ENCODE results near the gene WDFY2.
A peak's percentile ranks its signal among the peaks of the same experiment; 100 is the strongest.
"Not testable (repeated sequence)": the region's sequence is repeated elsewhere in the genome, so short reads cannot be mapped to it uniquely, and the experiment has no call there.

WDFY2 gene

GRCh38 chr13:51637852-51638215 lies 53.6 kb downstream of the WDFY2 start:
- peak overlapping the region; percentile 58 for H3K9ac ChIP-seq (ENCODE audit: insufficient read length)
- peak overlapping the region; percentile 93 for H3K27ac ChIP-seq

DNA sequence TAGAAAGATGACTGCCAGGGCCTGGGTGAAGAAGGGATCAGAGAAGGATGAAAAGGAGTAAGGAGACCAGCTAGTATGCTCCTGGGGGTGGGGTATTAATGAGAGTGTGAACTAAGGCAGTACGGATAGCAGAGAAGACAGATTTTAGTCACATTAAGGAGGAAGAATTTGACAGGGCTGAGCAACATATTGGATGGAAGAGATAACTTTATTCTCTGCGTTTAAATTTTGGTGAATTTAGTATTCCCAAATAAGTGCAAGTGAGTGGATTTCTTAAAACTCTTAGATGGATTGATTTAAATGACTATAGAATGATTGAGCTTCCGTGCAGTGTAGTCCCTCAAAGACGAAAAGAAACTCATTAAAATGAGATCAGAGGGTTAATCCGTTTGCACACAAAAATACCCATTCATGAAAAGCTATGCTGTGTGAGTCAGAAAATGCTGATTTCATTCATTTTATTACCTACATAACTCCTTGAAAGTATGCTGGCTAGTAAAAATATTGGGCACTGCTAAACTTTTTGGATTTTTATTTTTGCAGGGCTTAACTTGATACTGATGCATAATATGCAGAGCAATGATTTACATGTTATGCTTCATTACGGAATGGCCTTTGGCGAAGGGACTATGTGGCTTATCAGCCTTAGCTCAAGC lies 54.1 kb downstream of the WDFY2 start:
- no peaks in the 10 kb centered on the region for H3K9me3 ChIP-seq (ENCODE audit: low read depth, low read length)
- H3K27ac ChIP-seq: peak overlapping the region; percentile 93
- peak overlapping the region; percentile 71 for H3K4me3 ChIP-seq
- H3K9ac ChIP-seq (ENCODE audit: insufficient read length): peak overlapping the region; percentile 58
- peak; percentile 70 for DNase-seq (ENCODE audit: low read depth, low spot score)
- no peak for TF ChIP-seq POLR2AphosphoS5 (IDR thresholded peaks at IDR 0.05; ENCODE audit: borderline replicate concordance, low read depth, low read length)
- TF ChIP-seq EZH2 (IDR thresholded peaks at IDR 0.05): no peak
- TF ChIP-seq FOXP2 (optimal IDR thresholded peaks at IDR 0.05; ENCODE audit: control extremely low read depth, extremely low read length, insufficient read depth): no peak
- no peaks in the 10 kb centered on the region for H3K36me3 ChIP-seq (ENCODE audit: insufficient read depth, low read length)

More at GRCh38 chr13:51637852-51638215, 53.6 kb downstream of the WDFY2 start:
- no peaks in the 10 kb centered on the region for H3K36me3 ChIP-seq (ENCODE audit: insufficient read depth, low read length)
- no peaks in the 10 kb centered on the region for H3K9me3 ChIP-seq (ENCODE audit: low read depth, low read length)
- TF ChIP-seq FOXP2 (optimal IDR thresholded peaks at IDR 0.05; ENCODE audit: control extremely low read depth, extremely low read length, insufficient read depth) (no peak), POLR2AphosphoS5 (IDR thresholded peaks at IDR 0.05; ENCODE audit: borderline replicate concordance, low read depth, low read length) (no peak), EZH2 (IDR thresholded peaks at IDR 0.05) (no peak)
- DNase-seq (ENCODE audit: low read depth, low spot score): no peak
- peak overlapping the region; percentile 71 for H3K4me3 ChIP-seq

- peak; percentile 60 for DNase-seq (ENCODE audit: low read depth, low spot score)
- Histone ChIP-seq H3K9ac (ENCODE audit: insufficient read length) (peak overlapping the region; percentile 58), H3K9me3 (ENCODE audit: low read depth, low read length) (no peaks in the 10 kb centered on the region), H3K4me3 (peak overlapping the region; percentile 71), H3K36me3 (ENCODE audit: insufficient read depth, low read length) (no peaks in the 10 kb centered on the region), H3K27ac (peak overlapping the region; percentile 93)
- TF ChIP-seq EZH2 (IDR thresholded peaks at IDR 0.05): no peak
- TF ChIP-seq FOXP2 (optimal IDR thresholded peaks at IDR 0.05; ENCODE audit: control extremely low read depth, extremely low read length, insufficient read depth): no peak
- peak; percentile 39; the same call in 1 of the 2 replicates for TF ChIP-seq POLR2AphosphoS5 (IDR thresholded peaks at IDR 0.05; ENCODE audit: borderline replicate concordance, low read depth, low read length)
Measured at GRCh38 chr13:51639171-51639570, 54.9 kb downstream of the WDFY2 start.

DNA sequence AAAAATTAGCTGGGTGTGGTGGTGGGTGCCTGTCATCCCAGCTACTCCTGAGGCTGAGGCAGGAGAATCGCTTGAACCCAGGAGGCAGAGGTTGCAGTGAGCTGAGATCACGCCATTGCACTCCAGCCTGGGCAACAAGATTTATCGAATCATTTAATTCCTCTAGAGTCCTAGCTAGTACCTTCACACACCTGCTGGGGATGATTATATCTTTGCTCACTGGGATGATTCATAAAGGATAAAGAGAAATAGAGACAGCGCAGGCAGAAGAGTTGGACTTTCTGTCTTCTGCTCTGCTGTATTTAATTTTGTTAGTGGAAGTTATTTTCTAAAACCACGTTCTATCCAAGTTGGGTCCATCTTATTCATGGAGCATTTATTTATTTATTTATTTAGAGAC lies 56.4 kb downstream of the WDFY2 start:
- H3K9me3 ChIP-seq (ENCODE audit: low read depth, low read length); DNase-seq (ENCODE audit: low read depth, low spot score); H3K9ac ChIP-seq (ENCODE audit: insufficient read length); H3K27ac ChIP-seq; H3K36me3 ChIP-seq (ENCODE audit: insufficient read depth, low read length); H3K4me3 ChIP-seq: not testable (repeated sequence)

GRCh38 chr13:51643105-51643881 lies 59.0 kb downstream of the WDFY2 start:
- H3K9ac ChIP-seq (ENCODE audit: insufficient read length): no peak overlapping the region
- TF ChIP-seq EZH2 (IDR thresholded peaks at IDR 0.05) (no peak), FOXP2 (optimal IDR thresholded peaks at IDR 0.05; ENCODE audit: control extremely low read depth, extremely low read length, insufficient read depth) (no peak), POLR2AphosphoS5 (IDR thresholded peaks at IDR 0.05; ENCODE audit: borderline replicate concordance, low read depth, low read length) (no peak)
- H3K27ac ChIP-seq: peak overlapping the region; percentile 87
- DNase-seq (ENCODE audit: low read depth, low spot score): no peak
- peak overlapping the region; percentile 62 for H3K4me3 ChIP-seq
- H3K9me3 ChIP-seq (ENCODE audit: low read depth, low read length): no peaks in the 10 kb centered on the region
- H3K36me3 ChIP-seq (ENCODE audit: insufficient read depth, low read length): no peaks in the 10 kb centered on the region

DNA sequence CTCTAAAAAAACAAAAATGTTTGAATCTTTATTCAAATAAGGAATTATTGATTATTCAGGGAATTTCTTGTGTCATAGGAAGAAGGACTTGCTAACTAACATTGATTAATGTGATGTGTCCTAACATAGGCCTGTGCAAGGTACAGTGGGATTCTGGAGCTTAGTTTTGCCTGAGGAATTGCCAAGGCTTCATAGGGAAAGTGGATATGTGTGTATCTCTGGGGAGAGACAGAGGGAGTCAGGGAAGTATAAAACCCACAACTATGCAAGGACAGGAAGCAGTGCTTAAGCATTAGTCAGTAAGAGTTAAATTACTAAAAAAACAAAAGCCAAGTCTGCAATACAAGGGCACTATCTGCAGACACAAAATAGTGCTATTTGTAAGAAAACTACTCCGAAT lies 59.6 kb downstream of the WDFY2 start:
- Histone ChIP-seq H3K9ac (ENCODE audit: insufficient read length) (peak overlapping the region; percentile 5), H3K9me3 (ENCODE audit: low read depth, low read length) (no peaks in the 10 kb centered on the region), H3K4me3 (peak overlapping the region; percentile 62), H3K27ac (peak overlapping the region; percentile 87), H3K36me3 (ENCODE audit: insufficient read depth, low read length) (no peaks in the 10 kb centered on the region)
- DNase-seq (ENCODE audit: low read depth, low spot score): peak; percentile 83
- TF ChIP-seq FOXP2 (optimal IDR thresholded peaks at IDR 0.05; ENCODE audit: control extremely low read depth, extremely low read length, insufficient read depth) (peak; percentile 55), EZH2 (IDR thresholded peaks at IDR 0.05) (no peak), POLR2AphosphoS5 (IDR thresholded peaks at IDR 0.05; ENCODE audit: borderline replicate concordance, low read depth, low read length) (peak; percentile 24; the same call in 1 of the 2 replicates)

DNA sequence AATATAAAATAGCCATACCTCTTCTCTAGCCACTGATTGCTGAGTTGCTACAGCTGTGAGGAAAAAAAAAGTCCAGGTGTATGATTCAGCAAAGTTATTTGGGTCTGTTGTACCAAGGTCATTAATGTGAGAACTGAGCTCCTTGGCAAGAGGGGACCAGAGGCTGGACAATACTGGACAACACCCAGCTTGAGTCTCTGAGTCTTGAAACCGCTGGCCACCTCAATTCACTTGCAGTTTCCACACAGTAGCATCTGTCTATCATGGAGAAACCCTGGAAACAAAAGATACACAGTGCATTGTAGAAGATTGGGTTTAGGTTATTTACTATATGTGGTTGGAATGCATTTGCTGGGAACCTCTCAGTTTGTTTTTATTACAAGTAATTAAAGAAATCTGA lies 60.4 kb downstream of the WDFY2 start:
- Histone ChIP-seq H3K4me3 (peak overlapping the region; percentile 62), H3K27ac (peak overlapping the region; percentile 87), H3K9me3 (ENCODE audit: low read depth, low read length) (no peaks in the 10 kb centered on the region), H3K9ac (ENCODE audit: insufficient read length) (peak overlapping the region; percentile 5), H3K36me3 (ENCODE audit: insufficient read depth, low read length) (no peaks in the 10 kb centered on the region)
- TF ChIP-seq POLR2AphosphoS5 (IDR thresholded peaks at IDR 0.05; ENCODE audit: borderline replicate concordance, low read depth, low read length) (no peak), EZH2 (IDR thresholded peaks at IDR 0.05) (no peak), FOXP2 (optimal IDR thresholded peaks at IDR 0.05; ENCODE audit: control extremely low read depth, extremely low read length, insufficient read depth) (no peak)
- DNase-seq (ENCODE audit: low read depth, low spot score): no peak

DNA sequence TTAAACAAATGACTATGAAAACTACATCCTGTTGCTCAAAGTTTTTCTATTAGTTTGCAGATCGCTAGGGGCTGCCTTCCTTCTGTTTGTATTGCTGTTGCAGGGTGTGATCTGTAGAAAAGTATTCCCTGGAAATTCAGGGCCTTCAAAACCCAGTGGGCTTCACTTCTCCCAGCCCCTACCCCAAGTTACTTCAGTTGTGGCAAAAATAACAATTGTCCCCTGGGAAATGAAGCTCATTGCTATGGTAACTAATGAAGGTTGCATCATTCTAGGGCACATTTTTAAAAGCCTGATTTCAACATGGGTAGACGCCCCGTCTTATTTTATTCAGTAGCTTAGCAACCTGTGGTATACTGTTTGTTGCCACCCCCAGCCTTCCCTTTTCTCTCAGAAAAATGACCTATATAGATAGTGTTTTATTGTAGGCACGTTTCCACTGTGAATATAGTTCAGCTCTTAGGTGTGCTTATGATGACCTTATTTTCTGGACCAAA lies 60.9 kb downstream of the WDFY2 start:
- DNase-seq (ENCODE audit: low read depth, low spot score): peak; percentile 81
- TF ChIP-seq POLR2AphosphoS5 (IDR thresholded peaks at IDR 0.05; ENCODE audit: borderline replicate concordance, low read depth, low read length) (no peak), FOXP2 (optimal IDR thresholded peaks at IDR 0.05; ENCODE audit: control extremely low read depth, extremely low read length, insufficient read depth) (no peak), EZH2 (IDR thresholded peaks at IDR 0.05) (no peak)
- peak overlapping the region; percentile 35 for H3K9ac ChIP-seq (ENCODE audit: insufficient read length)
- no peaks in the 10 kb centered on the region for H3K9me3 ChIP-seq (ENCODE audit: low read depth, low read length)
- H3K36me3 ChIP-seq (ENCODE audit: insufficient read depth, low read length): no peaks in the 10 kb centered on the region
- peak overlapping the region; percentile 62 for H3K4me3 ChIP-seq
- H3K27ac ChIP-seq: peak overlapping the region; percentile 87
